ENCODE data around the gene ADTRP.

Gene ADTRP

DNA sequence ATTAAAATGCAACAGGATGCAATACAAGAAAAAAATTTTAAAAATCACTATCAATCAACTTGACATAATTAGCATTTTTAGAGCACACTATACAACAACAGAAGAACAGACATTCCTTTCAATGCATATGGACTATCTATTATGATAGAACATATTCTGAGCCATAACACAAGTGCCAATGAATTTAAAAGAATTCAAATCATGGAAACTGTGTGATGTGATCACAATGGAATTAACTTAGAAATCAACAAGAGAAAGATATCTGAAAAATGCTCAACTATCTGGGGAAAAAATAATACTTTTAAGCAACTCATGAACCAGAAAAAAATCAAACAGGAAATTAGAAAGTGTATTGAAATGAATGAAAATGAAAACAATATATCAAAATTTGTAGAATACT, 106.3 kb downstream of the ADTRP start:
- TF ChIP-seq, protein P1, sequence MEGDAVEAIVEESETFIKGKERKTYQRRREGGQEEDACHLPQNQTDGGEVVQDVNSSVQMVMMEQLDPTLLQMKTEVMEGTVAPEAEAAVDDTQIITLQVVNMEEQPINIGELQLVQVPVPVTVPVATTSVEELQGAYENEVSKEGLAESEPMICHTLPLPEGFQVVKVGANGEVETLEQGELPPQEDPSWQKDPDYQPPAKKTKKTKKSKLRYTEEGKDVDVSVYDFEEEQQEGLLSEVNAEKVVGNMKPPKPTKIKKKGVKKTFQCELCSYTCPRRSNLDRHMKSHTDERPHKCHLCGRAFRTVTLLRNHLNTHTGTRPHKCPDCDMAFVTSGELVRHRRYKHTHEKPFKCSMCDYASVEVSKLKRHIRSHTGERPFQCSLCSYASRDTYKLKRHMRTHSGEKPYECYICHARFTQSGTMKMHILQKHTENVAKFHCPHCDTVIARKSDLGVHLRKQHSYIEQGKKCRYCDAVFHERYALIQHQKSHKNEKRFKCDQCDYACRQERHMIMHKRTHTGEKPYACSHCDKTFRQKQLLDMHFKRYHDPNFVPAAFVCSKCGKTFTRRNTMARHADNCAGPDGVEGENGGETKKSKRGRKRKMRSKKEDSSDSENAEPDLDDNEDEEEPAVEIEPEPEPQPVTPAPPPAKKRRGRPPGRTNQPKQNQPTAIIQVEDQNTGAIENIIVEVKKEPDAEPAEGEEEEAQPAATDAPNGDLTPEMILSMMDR (IDR thresholded peaks at IDR 0.05; ENCODE audit: control insufficient read depth, extremely low read depth, insufficient read depth), result no peak
- DNase-seq (ENCODE audit: low read depth), result no peak

DNA sequence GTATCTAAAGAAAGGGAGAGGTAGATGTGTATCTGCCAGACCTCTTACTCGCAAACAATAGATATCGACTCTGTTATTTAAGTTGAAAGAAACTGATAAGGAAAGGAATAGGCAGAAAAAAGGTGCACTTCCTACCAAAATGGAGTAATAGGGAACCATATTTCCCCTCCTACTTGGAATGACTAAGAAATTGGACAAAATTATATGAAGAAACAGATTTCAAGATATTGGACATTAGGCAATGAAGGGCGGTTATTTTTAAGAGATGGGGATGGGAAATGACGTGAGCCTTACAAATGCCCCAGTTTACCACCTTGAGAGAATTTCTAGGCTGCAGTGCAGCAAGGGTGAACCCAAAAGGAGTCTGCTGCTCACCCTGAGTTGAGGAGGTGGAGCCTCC, 108.9 kb downstream of the ADTRP start:
- H3K4me3 ChIP-seq (ENCODE audit: low read depth, low read length), result no peak overlapping the region
- DNase-seq (ENCODE audit: low read depth), result no peak
- TF ChIP-seq, protein P1 (IDR thresholded peaks at IDR 0.05; ENCODE audit: control insufficient read depth, extremely low read depth, insufficient read depth), result no peak

More for the DNA sequence above, 106.3 kb downstream of the ADTRP start:
- H3K4me3 ChIP-seq (ENCODE audit: low read depth, low read length), result no peak overlapping the region

DNA sequence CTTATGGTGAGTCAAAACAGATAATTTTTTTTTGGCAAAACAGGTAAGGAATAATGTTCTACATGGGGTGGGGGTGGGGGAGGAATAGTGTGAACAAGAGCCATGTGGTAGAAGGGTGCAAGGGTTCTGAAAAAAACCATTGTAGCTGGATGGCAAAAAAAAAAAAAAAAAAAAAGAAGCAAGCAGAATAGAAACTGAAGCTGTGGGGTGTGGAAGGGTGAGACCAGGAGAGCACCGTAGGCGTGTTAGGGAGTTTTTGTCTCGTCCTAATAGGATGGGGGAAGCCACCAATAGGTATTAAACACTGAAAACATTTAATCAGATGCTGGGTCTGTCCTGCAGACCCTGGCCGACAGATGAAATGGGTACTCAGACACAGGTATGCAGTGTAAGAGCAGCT, 110.1 kb downstream of the ADTRP start:
- TF ChIP-seq, protein P1 (IDR thresholded peaks at IDR 0.05; ENCODE audit: control insufficient read depth, extremely low read depth, insufficient read depth), result no peak
- no peak overlapping the region for H3K4me3 ChIP-seq (ENCODE audit: low read depth, low read length)
- no peak for DNase-seq (ENCODE audit: low read depth)

DNA sequence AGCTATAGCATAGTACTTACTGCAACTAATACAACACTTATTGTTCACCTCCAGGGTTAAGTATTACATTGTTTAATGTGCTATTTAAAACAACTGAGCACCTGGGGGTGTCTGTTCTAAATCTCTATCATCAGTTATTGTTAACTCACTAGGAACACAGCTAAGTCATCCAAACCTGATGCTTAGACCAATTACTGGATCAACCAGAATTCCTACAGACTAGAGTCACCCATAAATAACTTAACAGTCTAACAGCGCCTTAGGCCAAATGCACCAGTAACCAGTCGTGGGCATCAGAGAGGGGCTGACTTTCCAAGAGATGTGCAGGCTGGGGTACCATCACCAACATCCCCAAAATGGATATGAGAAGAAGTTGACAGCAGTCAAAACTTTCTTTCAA, 110.7 kb downstream of the ADTRP start:
- TF ChIP-seq, protein P1 (IDR thresholded peaks at IDR 0.05; ENCODE audit: control insufficient read depth, extremely low read depth, insufficient read depth), result no peak
- DNase-seq (ENCODE audit: low read depth), result no peak
- no peak overlapping the region for H3K4me3 ChIP-seq (ENCODE audit: low read depth, low read length)

DNA sequence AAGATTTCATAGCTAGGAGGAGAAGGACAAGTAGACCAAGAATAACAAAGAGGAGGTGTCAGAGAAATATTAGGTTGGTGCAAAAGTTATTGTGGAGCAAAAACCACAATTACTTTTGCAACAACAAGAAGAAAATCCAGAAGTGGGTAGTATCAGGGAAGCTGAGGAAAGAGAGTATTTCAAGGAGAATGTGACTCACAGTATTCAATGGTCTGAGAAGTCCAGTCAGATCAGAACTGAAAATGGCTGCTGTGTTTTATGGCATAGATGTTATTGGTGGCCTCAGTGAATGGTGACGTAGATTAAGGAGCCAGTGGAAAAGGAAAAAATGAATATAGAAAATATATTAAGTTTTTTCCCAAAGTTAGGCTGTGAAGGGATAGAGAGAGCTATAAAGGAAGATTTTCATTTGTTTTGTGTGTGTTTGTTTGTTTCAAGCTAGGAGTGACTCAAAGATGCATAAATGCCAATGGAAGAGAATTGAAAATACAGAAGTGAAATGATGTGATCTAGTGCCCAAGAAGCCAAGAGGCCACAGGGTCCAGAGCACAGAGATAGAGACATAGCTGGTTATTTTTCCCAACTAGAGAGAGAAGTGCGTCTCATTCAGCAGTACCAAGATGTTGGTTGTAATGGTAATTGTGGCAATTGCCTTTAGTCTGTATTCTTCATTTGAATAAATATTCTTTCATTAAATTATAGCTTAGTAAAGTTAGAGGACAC, 112.8 kb downstream of the ADTRP start:
- TF ChIP-seq, protein P1 (IDR thresholded peaks at IDR 0.05; ENCODE audit: control insufficient read depth, extremely low read depth, insufficient read depth), result no peak
- no peak for DNase-seq (ENCODE audit: low read depth)

More for the DNA sequence above, 112.8 kb downstream of the ADTRP start:
- no peak overlapping the region for H3K4me3 ChIP-seq (ENCODE audit: low read depth, low read length)
